SHP77 treated with DMSO at 0.1 percent for 48 hours (cell line): ENCODE data around the gene TMOD4.

Experiments used
- DNase-seq: peaks from one replicate; lab custom pipeline; 2025; lab: John Stamatoyannopoulos, UW

Gene TMOD4

GRCh38 chr1:151142411-151143056, 33.2 kb downstream of the TMOD4 start:
- no peak for DNase-seq

- DNase-seq = no peak
Observed at GRCh38 chr1:151137789-151138188, 38.0 kb downstream of the TMOD4 start.

GRCh38 chr1:151135433-151136385, 40.1 kb downstream of the TMOD4 start:
- no peak for DNase-seq

- no peak for DNase-seq
Observed at GRCh38 chr1:151134991-151135390, 40.8 kb downstream of the TMOD4 start.

DNA sequence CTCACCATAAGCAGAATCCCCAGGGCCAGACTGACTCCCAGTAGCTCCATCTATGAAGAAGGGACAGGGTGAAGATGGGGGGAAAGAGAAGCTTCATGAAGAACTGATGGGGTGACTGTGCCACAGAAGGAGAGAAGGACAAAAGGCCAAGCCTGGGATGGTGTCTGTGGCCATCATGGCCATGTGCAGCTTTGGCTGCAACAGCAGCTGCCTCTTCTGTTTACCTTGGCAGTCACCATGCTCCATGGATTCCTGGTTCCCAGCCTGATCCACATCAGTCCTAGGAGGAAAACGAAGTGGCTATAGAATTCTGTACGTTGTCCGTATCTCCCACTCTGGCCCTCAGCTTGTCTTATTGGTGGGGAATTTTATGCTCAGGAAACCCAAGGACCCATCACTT, 41.4 kb downstream of the TMOD4 start:
- DNase-seq = peak; percentile 41

GRCh38 chr1:151133018-151133806, 42.6 kb downstream of the TMOD4 start:
- no peak for DNase-seq

- DNase-seq = no peak
Observed at GRCh38 chr1:151132335-151133017, 43.3 kb downstream of the TMOD4 start.

GRCh38 chr1:151131701-151132334, 44.0 kb downstream of the TMOD4 start:
- DNase-seq = no peak

- no peak for DNase-seq
Observed at GRCh38 chr1:151130987-151131586, 44.7 kb downstream of the TMOD4 start.

- no peak for DNase-seq
Observed at GRCh38 chr1:151128800-151129199, 47.0 kb downstream of the TMOD4 start.

DNA sequence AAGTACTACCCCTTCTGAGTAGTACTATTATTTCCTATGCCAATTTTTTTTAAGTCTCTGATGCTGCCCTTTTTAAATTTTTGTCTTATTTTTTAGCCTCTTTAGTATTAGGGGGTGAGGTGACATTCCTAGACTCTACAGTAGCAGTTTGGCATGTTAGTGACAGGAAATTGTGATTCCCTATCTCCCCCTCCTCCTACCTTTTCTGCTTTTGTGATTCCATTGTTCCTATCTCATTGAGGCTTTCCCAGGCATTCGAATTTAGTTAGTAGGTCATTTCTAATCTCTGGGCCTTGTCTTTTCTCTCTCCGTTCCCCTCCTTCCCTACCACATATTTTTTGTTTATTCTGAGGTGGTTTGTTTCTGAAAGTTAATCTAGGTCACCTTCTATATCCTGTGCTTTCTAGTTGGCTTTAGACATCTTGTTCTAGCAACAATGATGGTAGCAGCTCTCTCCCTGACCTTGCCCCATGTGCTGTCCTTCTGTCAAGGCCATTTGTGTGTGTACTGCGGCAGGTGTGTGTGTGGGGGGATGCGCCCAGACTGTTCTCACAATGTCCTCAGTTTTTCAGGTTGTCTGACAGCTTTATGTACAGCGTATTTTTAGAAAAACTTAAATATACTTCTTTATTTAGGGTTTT, 50.9 kb downstream of the TMOD4 start:
- peak; percentile 25 for DNase-seq
